SU-DHL-6 (cell line): ENCODE data around the gene EFCAB9.
A peak's percentile ranks its signal among the peaks of the same experiment; 100 is the strongest.

Experiments used
- H2AFZ ChIP-seq: fragments of 200-600 bp; sonication (generic); 2 replicates; pipeline ENCODE4 v1.6.1; 2014; ENCODE audit warnings: low read depth, mild to moderate bottlenecking, moderate library complexity, mixed read lengths, antibody characterized with exemption, low read length; ENCODE audit not compliant: severe bottlenecking
- H3F3A ChIP-seq: fragments of 200-600 bp; shearing (Covaris generic); 2 replicates; pipeline ENCODE4 v1.6.0; 2016; ENCODE audit warnings: antibody characterized with exemption, mild to moderate bottlenecking; ENCODE audit not compliant: insufficient read depth
- H3K27ac ChIP-seq: fragments of 200-600 bp; sonication (generic); 2 replicates; pipeline ENCODE4 v1.5.1; 2016; ENCODE audit warnings: low read depth, mild to moderate bottlenecking, low read length, moderate library complexity, mixed read lengths
- H3K27me3 ChIP-seq: fragments of 200-600 bp; sonication (generic), shearing (Covaris generic); 2 replicates; pipeline ENCODE4 v1.6.0; 2014; ENCODE audit warnings: mild to moderate bottlenecking, low read length
- H3K36me3 ChIP-seq: fragments of 200-600 bp; sonication (generic); 2 replicates; pipeline ENCODE4 v1.6.1; 2014; ENCODE audit warnings: mild to moderate bottlenecking, low read length, mixed read lengths
- H3K4me2 ChIP-seq: fragments of 300-600, 200-600 bp; shearing (Covaris generic), sonication (generic); 2 replicates; pipeline ENCODE4 v1.6.0; 2014; ENCODE audit warnings: low read length, low read depth, mild to moderate bottlenecking; ENCODE audit not compliant: poor library complexity, severe bottlenecking
- H3K4me3 ChIP-seq: fragments of 200-600 bp; sonication (generic); 2 replicates; pipeline ENCODE4 v1.5.1; 2014; ENCODE audit warnings: antibody characterized with exemption, low read length, mild to moderate bottlenecking, mixed read lengths; ENCODE audit not compliant: insufficient read depth, poor library complexity, severe bottlenecking
- H3K79me2 ChIP-seq: fragments of 200-600 bp; sonication (generic); 2 replicates; pipeline ENCODE4 v1.6.1; 2014; ENCODE audit warnings: mild to moderate bottlenecking, low read length, moderate library complexity; ENCODE audit not compliant: insufficient read depth
- H3K9ac ChIP-seq: fragments of 200-600 bp; sonication (generic); 2 replicates; pipeline ENCODE4 v1.7.0; 2014; ENCODE audit warnings: mild to moderate bottlenecking, low read length
- H3K9me2 ChIP-seq: fragments of 200-600 bp; sonication (generic); replicated peaks from 2 replicates; pipeline ENCODE4 v1.6.1; 2014; ENCODE audit warnings: low read length; ENCODE audit not compliant: insufficient read depth
- H3K9me3 ChIP-seq: fragments of 200-600 bp; sonication (generic); 2 replicates; pipeline ENCODE4 v1.6.1; 2014; ENCODE audit warnings: low read length, mixed read lengths; ENCODE audit not compliant: insufficient read depth
- H4K20me1 ChIP-seq: fragments of 200-600 bp; sonication (generic); 2 replicates; pipeline ENCODE4 v1.6.1; 2014; ENCODE audit warnings: low read depth, mild to moderate bottlenecking, antibody characterized with exemption, low read length, moderate library complexity, mixed read lengths
- EZH2phosphoT487 ChIP-seq: fragments of 200-600 bp; sonication (generic), shearing (Covaris generic); conservative IDR thresholded peaks from 2 replicates; pipeline ENCODE4 v1.6.1; 2018; ENCODE audit warnings: mild to moderate bottlenecking, antibody characterized with exemption, low read length, moderate library complexity, mixed read lengths
- TF ChIP-seq, protein P1 (sequence below): fragments of 200-600 bp; sonication (generic); IDR thresholded peaks from one replicate; pipeline ENCODE4 v1.5.1; 2017; ENCODE audit warnings: antibody characterized with exemption, mild to moderate bottlenecking, low read length, moderate library complexity; ENCODE audit not compliant: insufficient read depth, poor library complexity, severe bottlenecking

The EFCAB9 gene

GRCh38 chr5:172177176-172177575 lies 16.8 kb upstream of the EFCAB9 start:
- no peak overlapping the region for H2AFZ ChIP-seq
- TF ChIP-seq, protein P1, sequence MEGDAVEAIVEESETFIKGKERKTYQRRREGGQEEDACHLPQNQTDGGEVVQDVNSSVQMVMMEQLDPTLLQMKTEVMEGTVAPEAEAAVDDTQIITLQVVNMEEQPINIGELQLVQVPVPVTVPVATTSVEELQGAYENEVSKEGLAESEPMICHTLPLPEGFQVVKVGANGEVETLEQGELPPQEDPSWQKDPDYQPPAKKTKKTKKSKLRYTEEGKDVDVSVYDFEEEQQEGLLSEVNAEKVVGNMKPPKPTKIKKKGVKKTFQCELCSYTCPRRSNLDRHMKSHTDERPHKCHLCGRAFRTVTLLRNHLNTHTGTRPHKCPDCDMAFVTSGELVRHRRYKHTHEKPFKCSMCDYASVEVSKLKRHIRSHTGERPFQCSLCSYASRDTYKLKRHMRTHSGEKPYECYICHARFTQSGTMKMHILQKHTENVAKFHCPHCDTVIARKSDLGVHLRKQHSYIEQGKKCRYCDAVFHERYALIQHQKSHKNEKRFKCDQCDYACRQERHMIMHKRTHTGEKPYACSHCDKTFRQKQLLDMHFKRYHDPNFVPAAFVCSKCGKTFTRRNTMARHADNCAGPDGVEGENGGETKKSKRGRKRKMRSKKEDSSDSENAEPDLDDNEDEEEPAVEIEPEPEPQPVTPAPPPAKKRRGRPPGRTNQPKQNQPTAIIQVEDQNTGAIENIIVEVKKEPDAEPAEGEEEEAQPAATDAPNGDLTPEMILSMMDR = no peak
- no peak for TF ChIP-seq EZH2phosphoT487
- H3K9me2 ChIP-seq = no peaks in the 10 kb centered on the region
- no peaks in the 10 kb centered on the region for H3K9me3 ChIP-seq
- no peak overlapping the region for H3K4me2 ChIP-seq
- H4K20me1 ChIP-seq = no peaks in the 10 kb centered on the region
- no peak overlapping the region for H3K9ac ChIP-seq
- no peaks in the 10 kb centered on the region for H3K36me3 ChIP-seq
- H3K79me2 ChIP-seq = peaks cover 88% of the 10 kb centered on the region
- H3K27ac ChIP-seq = peak overlapping the region; percentile 39; the same call in 1 of the 2 replicates
- no peaks in the 10 kb centered on the region for H3K27me3 ChIP-seq
- H3K4me3 ChIP-seq = no peak overlapping the region
- H3F3A ChIP-seq = peaks cover 31% of the 10 kb centered on the region

DNA sequence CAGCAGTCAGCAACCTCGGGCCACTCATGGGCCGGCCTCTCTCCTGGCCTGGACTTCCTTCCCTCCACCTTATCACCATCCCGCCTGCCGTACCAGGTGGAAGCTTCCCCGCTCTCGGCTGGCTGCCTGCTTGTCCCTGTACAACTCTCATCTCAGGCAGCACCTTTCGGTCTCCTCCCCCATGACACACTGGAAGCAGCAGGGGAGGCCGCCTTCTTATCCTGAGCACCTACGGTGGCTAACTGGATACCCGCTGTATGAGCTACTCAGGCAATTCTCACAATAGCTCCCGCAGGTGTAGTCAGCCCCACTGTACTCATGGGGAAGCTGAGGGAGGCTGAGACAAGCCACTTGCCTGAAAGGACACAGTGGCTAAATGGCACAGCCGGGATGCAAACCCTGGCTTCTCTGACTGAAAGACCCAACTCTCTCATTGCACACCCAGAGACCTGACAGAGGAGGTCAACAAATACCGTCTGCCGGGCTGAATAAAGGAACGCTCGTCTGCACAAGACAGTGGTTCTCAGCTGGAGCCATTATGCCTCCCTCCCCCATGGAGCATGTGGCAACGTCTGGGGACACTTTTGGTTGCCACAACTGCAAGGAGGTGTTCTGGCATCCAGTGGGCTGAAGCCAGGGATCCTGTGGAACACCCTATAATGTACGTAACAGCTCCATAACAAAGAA lies 15.5 kb upstream of the EFCAB9 start:
- Histone ChIP-seq H3F3A (peaks cover 31% of the 10 kb centered on the region), H3K9me2 (no peaks in the 10 kb centered on the region), H3K9me3 (no peaks in the 10 kb centered on the region), H3K27ac (peak overlapping the region; percentile 80), H3K4me2 (peak overlapping the region; percentile 71), H3K4me3 (no peak overlapping the region), H3K36me3 (no peaks in the 10 kb centered on the region), H2AFZ (no peak overlapping the region), H4K20me1 (no peaks in the 10 kb centered on the region), H3K9ac (peak overlapping the region; percentile 58; the same call in 1 of the 2 replicates), H3K27me3 (no peaks in the 10 kb centered on the region), H3K79me2 (peaks cover 89% of the 10 kb centered on the region)
- TF ChIP-seq, protein P1 = no peak
- TF ChIP-seq EZH2phosphoT487 = no peak

DNA sequence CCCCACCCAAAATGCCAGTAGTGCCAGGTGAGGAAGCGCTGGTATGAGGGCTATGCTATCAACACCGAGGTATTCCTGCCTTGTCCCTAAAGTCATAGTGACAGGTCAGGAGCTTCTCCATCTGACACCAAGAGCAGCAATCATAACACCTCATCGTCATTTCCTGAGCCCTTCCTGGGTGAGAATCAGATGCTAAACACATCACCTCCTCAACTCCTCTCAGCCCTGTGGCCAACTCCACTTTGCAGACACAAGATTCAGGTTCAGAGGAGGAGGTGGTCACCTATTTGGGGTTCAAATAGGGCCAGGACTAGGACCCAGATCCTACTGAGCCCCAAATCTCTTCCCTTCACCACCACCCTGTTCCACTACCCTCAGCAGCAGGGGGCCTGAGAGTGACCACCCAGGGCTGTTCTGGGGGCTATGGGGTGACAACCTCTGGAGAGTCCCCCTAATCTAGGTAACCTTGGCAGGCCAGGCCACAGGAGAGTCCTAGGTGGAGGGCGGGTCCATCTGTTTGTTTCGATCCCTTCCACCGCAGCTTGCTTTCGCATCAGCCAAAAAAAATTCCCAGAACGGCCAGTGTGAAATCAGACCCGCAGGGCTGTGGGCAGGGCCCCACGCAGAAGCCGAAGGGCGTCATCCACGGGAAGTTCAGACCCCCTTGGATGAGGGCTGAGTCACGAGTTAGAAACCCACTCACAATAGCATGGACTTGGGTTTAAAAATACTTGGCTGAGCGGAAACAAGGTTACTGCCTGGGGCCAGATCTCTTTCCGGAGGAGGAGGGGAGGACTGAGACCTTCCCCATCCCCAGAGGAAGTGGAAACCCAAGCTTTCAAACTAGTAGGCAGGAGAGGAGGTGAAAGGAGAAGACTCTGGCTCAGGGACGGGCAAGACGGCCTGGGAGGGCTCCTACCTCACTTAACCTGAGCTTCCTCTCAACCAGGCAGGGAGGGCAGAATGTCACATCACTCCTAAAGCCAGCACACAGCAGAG lies 14.7 kb upstream of the EFCAB9 start:
- no peaks in the 10 kb centered on the region for H3K9me2 ChIP-seq
- H3K79me2 ChIP-seq = peaks cover 89% of the 10 kb centered on the region
- H3K27me3 ChIP-seq = no peaks in the 10 kb centered on the region
- no peaks in the 10 kb centered on the region for H4K20me1 ChIP-seq
- H3K27ac ChIP-seq = peak overlapping the region; percentile 80
- H3K36me3 ChIP-seq = no peaks in the 10 kb centered on the region
- TF ChIP-seq, protein P1 = no peak
- no peak for TF ChIP-seq EZH2phosphoT487
- H3K4me2 ChIP-seq = peak overlapping the region; percentile 71
- H2AFZ ChIP-seq = no peak overlapping the region
- peak overlapping the region; percentile 58 for H3K9ac ChIP-seq
- H3K4me3 ChIP-seq = peak overlapping the region; percentile 41
- H3K9me3 ChIP-seq = no peaks in the 10 kb centered on the region
- H3F3A ChIP-seq = peaks cover 31% of the 10 kb centered on the region
